Heart left ventricle (tissue), 16 donors: Measurements from ENCODE around the gene LEMD1. TPM values are rescaled to one million over a fixed set of nuclear protein-coding genes. Genes with fewer than 3 reads are reported as not detected.

Experiments used
- ATAC-seq, 4 donors: fragments of 200-7000 bp; cut with Tn5 transposase; one replicate each; pipeline ENCODE4 v1.9.1; 2020 to 2022; ENCODE audit warnings: moderate library complexity in 4 of 4, mild to moderate bottlenecking in 3 of 4, moderate number of reproducible peaks in 1 of 4
- DNase-seq, 5 donors: peaks; one replicate each; pipeline ENCODE4 v3.0.0-alpha.2; 2020
- H3K27ac ChIP-seq, 12 donors: fragments of 200-600 bp; sonication (generic) in 4 of 12; one replicate each; pipeline versions ENCODE4 v1.5.0 to v1.8.0; 2016 to 2022; ENCODE audit warnings: mild to moderate bottlenecking in 2 of 12
- H3K27me3 ChIP-seq, 9 donors: fragments of 200-600 bp; sonication (generic) in 2 of 9; one replicate each; pipeline versions ENCODE4 v1.5.1 to v1.8.0; 2016 to 2022; ENCODE audit warnings: mild to moderate bottlenecking in 3 of 9
- H3K36me3 ChIP-seq, 9 donors: fragments of 200-600 bp; sonication (generic) in 2 of 9; one replicate each; pipeline versions ENCODE4 v1.5.0 to v1.8.0; 2018 to 2022; ENCODE audit warnings: mild to moderate bottlenecking in 2 of 9
- H3K4me1 ChIP-seq, 12 donors: fragments of 200-600 bp; sonication (generic) in 4 of 12; one replicate each; pipeline versions ENCODE4 v1.5.0 to v1.8.0; 2016 to 2022; ENCODE audit warnings: mild to moderate bottlenecking in 3 of 12
- H3K4me3 ChIP-seq, 12 donors: fragments of 200-600 bp; sonication (generic) in 4 of 12; one replicate each; pipeline versions ENCODE4 v1.5.0 to v1.8.0; 2017 to 2022; ENCODE audit warnings: mild to moderate bottlenecking in 9 of 12, moderate library complexity in 4 of 12
- H3K9me3 ChIP-seq, 12 donors: fragments of 200-600 bp; sonication (generic) in 4 of 12; one replicate each; pipeline versions ENCODE4 v1.5.0 to v1.8.0; 2016 to 2022; ENCODE audit warnings: mild to moderate bottlenecking in 1 of 12
- CTCF ChIP-seq, 12 donors: fragments of 200-600 bp; sonication (generic) in 4 of 12; IDR thresholded peaks; one replicate each; pipeline versions ENCODE4 v1.5.0 to v1.8.0; 2018 to 2022; ENCODE audit warnings: antibody characterized with exemption in 12 of 12, mild to moderate bottlenecking in 5 of 12
- POLR2A ChIP-seq, 2 donors: fragments of 450-650 bp; IDR thresholded peaks; one replicate each; pipeline ENCODE4 v1.6.1; 2017; ENCODE audit warnings: antibody characterized with exemption in 2 of 2, mild to moderate bottlenecking in 2 of 2, moderate library complexity in 2 of 2
- WGBS, 4 donors: extraction: QIAGEN DNeasy Blood & Tissue Kit in 2 of 4; methylation state at CpG; one replicate each; pipeline versions ENCODE4 v1.1.5 to v1.1.7; 2013 to 2018; 5-methylcytosine and 5-hydroxymethylcytosine counted together
- intact Hi-C, 10 donors: fragments of 100-400 bp; cut with DNase I; formaldehyde crosslinking; loops; one replicate each; pipeline versions ENCODE4 v1.11.1 to v1.14.2; 2022
- polyA plus RNA-seq, 2 donors: library from polyadenylated mRNA; stranded (reverse); fragments of 200-250 nt; gene quantifications; one replicate each; pipeline ENCODE4 v1.2.3, GENCODE V29; 2013
- total RNA-seq, 9 donors: library from RNA; depleted of rRNA in 2 of 9; stranded (reverse); fragments of >200 nt in 2 of 9; fragmentation: NEBNext Ultra II Directional in 3 of 9; extraction: Animal tissue kit (Norgen Biotek cat#: 25700) in 3 of 9; gene quantifications; one replicate each; pipeline versions ENCODE4 v1.1.0 to v1.2.4, GENCODE V29; 2016 to 2023
- donor health status: ischemic (EF 13 %, LVEDD 7.1; RV severe dilation, severe dysfunction).
- donor health status: healthy with polysubstance abuse.
- donor health status: DM: no; HTN: yes; CAD: no.
- donor health status: DM: no; HTN: no; CAD: no.
- donor health status: ischemic (EF 25% LVEDD 6.9; RV normal size, moderate dysfunction).
- donor health status: ischemic (EF 25% LVEDD 5.7; RV mildly dilated, moderate dysfunction).
- donor health status: healthy.
- donor health status: DM: yes; HTN: yes; CAD: no.
- donor health status: ischemic (EF 35%, LVEDD 5.7; RV mildly dilated, moderate dysfunction).
- donor health status: nonischemic (EF 11% LVEDD 7.7; RV severe dilation, severe dysfunction).
- donor health status: DM: yes; HTN: yes; CAD: no.
- donor health status: PGD.
- donor health status: ischemic (EF 29% LVEDD 5.4; RV normal size, mild dysfunction).
- donor health status: nonischemic (EF 23%, LVEDD 6.1; RV moderate dilation, normal function).

The LEMD1 gene
- total and polyA plus RNA-seq, 11 donors: 2.5 TPM; not detected in 10

GRCh38 chr1:205346956-205347574 lies 74.8 kb downstream of the LEMD1 start:
- H3K27me3 ChIP-seq: peaks cover 15 to 56% (median 31%) of the 10 kb centered on the region in 9 donors
- no peak for DNase-seq

GRCh38 chr1:205345761-205346160 lies 76.1 kb downstream of the LEMD1 start:
- 89 to 95% (median 92%) methylated on average over 11 of the region's 11 CpGs for WGBS, 4 donors
- Histone ChIP-seq H3K27me3 (peaks cover 15 to 58% (median 31%) of the 10 kb centered on the region in 9 donors), H3K4me1 (peaks cover 0 to 20% (median 12%) of the 10 kb centered on the region in 12 donors), H3K36me3 (no peaks in the 10 kb centered on the region), H3K4me3 (no peak overlapping the region), H3K27ac (no peak overlapping the region), H3K9me3 (no peaks in the 10 kb centered on the region)
- no peak for ATAC-seq
- DNase-seq: no peak
- no peak for TF ChIP-seq POLR2A (IDR thresholded peaks at IDR 0.05)
- TF ChIP-seq CTCF (IDR thresholded peaks at IDR 0.05): no peak
- intact Hi-C loops: no loop called here

More at GRCh38 chr1:205346956-205347574, 74.8 kb downstream of the LEMD1 start:
- WGBS, 4 donors: 75 to 82% (median 77%) methylated on average over 10 of the region's 10 CpGs
- Histone ChIP-seq H3K27ac (no peak overlapping the region), H3K36me3 (no peaks in the 10 kb centered on the region), H3K9me3 (no peaks in the 10 kb centered on the region), H3K4me3 (no peak overlapping the region), H3K4me1 (peaks cover 0 to 20% (median 12%) of the 10 kb centered on the region in 12 donors)
- TF ChIP-seq POLR2A (IDR thresholded peaks at IDR 0.05) (no peak), CTCF (IDR thresholded peaks at IDR 0.05) (no peak)
- no peak for ATAC-seq
- intact Hi-C loops: no loop called here

GRCh38 chr1:205344066-205344928 lies 77.6 kb downstream of the LEMD1 start:
- 9 to 47% (median 12%) methylated on average over 11 to 59 of the region's 59 CpGs for WGBS, 4 donors
- DNase-seq: peak in 1 of 5 donors; percentile 64
- Histone ChIP-seq H3K4me1 (peaks cover 0 to 16% (median 12%) of the 10 kb centered on the region in 12 donors), H3K4me3 (peak overlapping the region; percentile 10 to 43 (median 34)), H3K27ac (no peak overlapping the region), H3K9me3 (no peaks in the 10 kb centered on the region), H3K36me3 (no peaks in the 10 kb centered on the region), H3K27me3 (peaks cover 15 to 58% (median 31%) of the 10 kb centered on the region in 9 donors)
- intact Hi-C loops: no loop called here
- no peak for TF ChIP-seq POLR2A (IDR thresholded peaks at IDR 0.05)
- peak in 2 of 4 donors; percentile 34 to 46 for ATAC-seq

GRCh38 chr1:205343431-205344065 lies 78.3 kb downstream of the LEMD1 start:
- TF ChIP-seq POLR2A (IDR thresholded peaks at IDR 0.05): no peak
- TF ChIP-seq CTCF (IDR thresholded peaks at IDR 0.05): peak in 1 of 12 donors; percentile 9
- H3K27ac ChIP-seq: no peak overlapping the region
- no peaks in the 10 kb centered on the region for H3K36me3 ChIP-seq
- intact Hi-C loops: no loop called here
- WGBS, 4 donors: 2 to 10% (median 4%) methylated on average over 10 to 63 of the region's 63 CpGs
- DNase-seq (no peak), ATAC-seq (peak in 3 of 4 donors; percentile 8 to 38 (median 17))
- H3K27me3 ChIP-seq: peaks cover 15 to 58% (median 31%) of the 10 kb centered on the region in 9 donors
- H3K4me3 ChIP-seq: peak overlapping the region; percentile 10 to 43 (median 34)
- H3K4me1 ChIP-seq: peaks cover 0 to 16% (median 12%) of the 10 kb centered on the region in 12 donors
- no peaks in the 10 kb centered on the region for H3K9me3 ChIP-seq
